A673 (cell line): Measurements from ENCODE around the gene HILPDA. TPM values are rescaled to one million over a fixed set of nuclear protein-coding genes. Genes with fewer than 3 reads are reported as not detected.

ENCODE experiments used
- BruUV-seq: library from RNA; stranded (reverse); fragments of 400-500 nt; replicated peaks from 2 replicates; lab custom pipeline; 2021; lab: Mats Ljungman, UMichigan
- CTCF ChIA-PET: fragments of 300-600 bp; sonication (Branson Sonifier 250); formaldehyde crosslinking; loops from one replicate; lab custom pipeline; 2022; ENCODE audit warnings: antibody characterized with exemption; lab: Charles Lee
- POLR2A ChIA-PET: fragments of 300-600 bp; sonication (Branson Sonifier 250); formaldehyde crosslinking; loops from one replicate; lab custom pipeline; 2022; ENCODE audit warnings: antibody characterized with exemption; ENCODE audit not compliant: low non-redundant PET; lab: Charles Lee
- DNase-seq: peaks from one replicate; pipeline ENCODE4 v3.0.0-alpha.2; 2015; ENCODE audit warnings: low spot score
- H3K27ac ChIP-seq: fragments of 200-600 bp; sonication (generic); 2 replicates; pipeline ENCODE4 v1.5.1; 2016; ENCODE audit warnings: mixed run types, low read depth, mild to moderate bottlenecking, mixed read lengths, antibody characterized with exemption, low read length; ENCODE audit not compliant: poor library complexity, severe bottlenecking
- H3K27me3 ChIP-seq: fragments of 200-600 bp; sonication (generic); replicated peaks from 2 replicates; pipeline ENCODE4 v1.6.1; 2017; ENCODE audit warnings: mixed run types, low read depth, mild to moderate bottlenecking, mixed read lengths, antibody characterized with exemption, low read length; ENCODE audit not compliant: insufficient read depth, poor library complexity
- H3K36me3 ChIP-seq: fragments of 200-600 bp; sonication (generic); 2 replicates; pipeline ENCODE4 v1.6.1; 2016; ENCODE audit warnings: mixed run types, mild to moderate bottlenecking, mixed read lengths, antibody characterized with exemption, low read length; ENCODE audit not compliant: insufficient read depth, poor library complexity, severe bottlenecking
- H3K4me1 ChIP-seq: fragments of 200-600 bp; sonication (generic); 2 replicates; pipeline ENCODE4 v1.6.1; 2017; ENCODE audit warnings: mixed run types, mild to moderate bottlenecking, mixed read lengths, antibody characterized with exemption, low read length; ENCODE audit not compliant: insufficient read depth, poor library complexity, severe bottlenecking
- H3K4me3 ChIP-seq: fragments of 200-600 bp; sonication (generic); 2 replicates; pipeline ENCODE4 v1.5.1; 2016; ENCODE audit warnings: low read depth, mixed run types, mild to moderate bottlenecking, mixed read lengths, low read length; ENCODE audit not compliant: poor library complexity, severe bottlenecking
- H3K9me3 ChIP-seq: fragments of 200-600 bp; sonication (generic); 2 replicates; pipeline ENCODE4 v1.6.1; 2016; ENCODE audit warnings: mixed run types, low read depth, mild to moderate bottlenecking, mixed read lengths, antibody characterized with exemption, low read length; ENCODE audit not compliant: poor library complexity, severe bottlenecking
- EZH2 ChIP-seq: fragments of 200-600 bp; sonication (generic); IDR thresholded peaks from 2 replicates; pipeline ENCODE4 v1.6.1; 2017; ENCODE audit warnings: borderline replicate concordance, low read depth, mild to moderate bottlenecking, mixed read lengths, antibody characterized with exemption, low read length; ENCODE audit not compliant: poor library complexity, severe bottlenecking
- intact Hi-C: fragments of 100-400 bp; cut with micrococcal nuclease; formaldehyde crosslinking; loops from one replicate; pipeline ENCODE4 v1.10.0; 2022; ENCODE audit not compliant: unreplicated experiment
- total RNA-seq: library from RNA; stranded (reverse); gene quantifications from 2 replicates; pipeline ENCODE4 v1.2.3, GENCODE V29; 2021
- TF ChIP-seq, protein P1 (sequence below): fragments of 300-800, 200-600 bp; sonication (generic); conservative IDR thresholded peaks from 2 replicates; pipeline ENCODE4 v1.5.1; 2017; ENCODE audit warnings: low read depth, mild to moderate bottlenecking, antibody characterized with exemption, low read length, moderate library complexity, mixed read lengths

Gene HILPDA
- total RNA-seq, 1 experiment from 2014 or later = 36.1 TPM

DNA sequence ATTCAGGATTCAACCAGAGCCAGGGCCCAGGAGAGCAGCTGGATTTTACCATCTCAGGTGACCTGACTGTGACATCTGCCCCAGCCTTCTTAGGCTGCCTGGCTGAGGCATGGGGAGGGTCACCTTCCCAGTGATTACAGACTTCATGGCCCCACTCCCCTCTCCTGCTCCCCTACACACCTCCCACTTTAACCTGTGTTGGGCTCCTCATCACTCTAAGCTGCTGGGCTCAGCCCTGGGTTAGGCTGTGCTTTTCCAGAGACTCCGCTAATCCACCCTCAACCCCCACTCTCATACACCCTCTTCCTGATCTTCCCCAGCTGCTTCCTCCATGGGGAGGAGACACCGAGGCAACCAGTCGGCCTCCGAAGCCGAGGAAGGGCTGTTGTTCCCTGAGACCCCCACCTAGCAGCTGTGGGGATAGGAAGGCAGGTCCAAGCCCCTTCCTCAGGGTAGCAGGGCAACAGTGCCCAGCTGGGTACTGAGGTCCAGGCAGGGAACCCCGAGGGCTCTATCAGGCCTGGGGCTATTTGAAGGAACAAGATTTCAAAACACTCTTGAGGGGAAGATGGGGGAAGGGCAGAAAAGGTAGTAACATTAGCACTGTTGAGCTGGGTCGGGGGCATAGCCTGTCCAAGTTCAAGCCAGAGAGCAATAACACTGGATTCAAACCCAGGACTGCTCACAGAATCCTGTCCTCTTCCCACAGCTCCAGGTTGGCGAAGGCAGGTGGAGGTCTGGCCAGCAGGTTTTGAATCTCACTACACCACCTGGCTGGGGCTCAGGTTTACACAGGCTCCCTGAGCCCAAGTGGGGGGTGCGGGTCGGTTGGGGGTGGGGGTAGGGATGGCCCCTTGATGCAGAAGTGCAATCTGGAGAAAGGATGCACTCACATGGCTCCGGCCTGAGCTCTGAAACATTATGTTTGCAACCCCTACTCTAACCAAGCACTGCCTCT is 47.6 kb upstream of the HILPDA start:
- H3K27ac ChIP-seq = peak overlapping the region; percentile 7
- DNase-seq = peak; percentile 61

DNA sequence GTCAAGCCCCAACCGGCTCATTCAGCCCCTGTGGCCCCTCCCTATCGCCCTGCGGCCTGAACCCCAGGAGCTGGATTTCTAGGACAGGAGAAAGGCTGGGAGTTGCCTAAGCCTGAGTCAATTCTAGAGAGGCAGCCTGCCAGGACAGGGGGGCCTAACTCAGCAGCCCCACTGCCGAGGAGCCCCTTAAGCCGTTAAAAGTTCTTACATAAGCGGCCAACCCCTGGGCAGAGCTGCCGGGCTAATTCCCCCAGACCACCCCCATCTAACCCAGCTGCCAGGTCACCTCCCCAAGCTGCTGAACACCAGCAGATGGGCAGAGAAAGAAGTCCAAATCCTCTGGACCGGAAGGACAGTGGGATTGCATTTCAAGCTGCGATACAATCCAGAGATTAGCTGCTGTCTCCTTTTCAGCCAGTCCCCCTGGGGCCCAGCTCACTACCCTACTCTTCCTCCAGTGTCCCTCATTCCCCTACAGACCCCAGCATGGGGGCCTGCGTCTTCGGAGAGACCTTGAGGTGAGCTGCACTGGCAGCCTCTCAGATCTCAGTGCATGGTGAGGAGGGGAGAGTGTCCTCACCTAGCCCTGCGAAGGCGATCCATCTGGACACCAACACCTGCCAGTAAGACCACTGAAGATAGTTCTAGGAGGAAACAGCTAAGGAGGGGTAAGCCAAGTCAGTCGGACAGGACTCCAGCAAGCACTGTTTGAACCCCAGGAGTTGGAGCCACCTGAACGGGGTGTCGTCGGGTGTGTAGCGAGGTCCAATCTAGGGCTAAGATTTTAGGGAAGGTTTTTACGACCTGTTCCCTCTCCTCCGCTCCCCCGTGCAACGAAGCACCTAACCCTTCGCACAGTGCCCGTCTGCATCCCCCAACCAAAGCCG is 46.7 kb upstream of the HILPDA start:
- Histone ChIP-seq H3K36me3 (no peaks in the 10 kb centered on the region), H3K27ac (peak overlapping the region; percentile 56), H3K27me3 (no peaks in the 10 kb centered on the region), H3K9me3 (no peaks in the 10 kb centered on the region), H3K4me1 (peaks cover 36% of the 10 kb centered on the region), H3K4me3 (peak overlapping the region; percentile 67)
- BruUV-seq = no TSS peak
- intact Hi-C loops = no loop called here
- DNase-seq = peak; percentile 41
- ChIA-PET CTCF (no interaction called here), POLR2A (no interaction called here)
- TF ChIP-seq EZH2 = no peak
- TF ChIP-seq, protein P1, sequence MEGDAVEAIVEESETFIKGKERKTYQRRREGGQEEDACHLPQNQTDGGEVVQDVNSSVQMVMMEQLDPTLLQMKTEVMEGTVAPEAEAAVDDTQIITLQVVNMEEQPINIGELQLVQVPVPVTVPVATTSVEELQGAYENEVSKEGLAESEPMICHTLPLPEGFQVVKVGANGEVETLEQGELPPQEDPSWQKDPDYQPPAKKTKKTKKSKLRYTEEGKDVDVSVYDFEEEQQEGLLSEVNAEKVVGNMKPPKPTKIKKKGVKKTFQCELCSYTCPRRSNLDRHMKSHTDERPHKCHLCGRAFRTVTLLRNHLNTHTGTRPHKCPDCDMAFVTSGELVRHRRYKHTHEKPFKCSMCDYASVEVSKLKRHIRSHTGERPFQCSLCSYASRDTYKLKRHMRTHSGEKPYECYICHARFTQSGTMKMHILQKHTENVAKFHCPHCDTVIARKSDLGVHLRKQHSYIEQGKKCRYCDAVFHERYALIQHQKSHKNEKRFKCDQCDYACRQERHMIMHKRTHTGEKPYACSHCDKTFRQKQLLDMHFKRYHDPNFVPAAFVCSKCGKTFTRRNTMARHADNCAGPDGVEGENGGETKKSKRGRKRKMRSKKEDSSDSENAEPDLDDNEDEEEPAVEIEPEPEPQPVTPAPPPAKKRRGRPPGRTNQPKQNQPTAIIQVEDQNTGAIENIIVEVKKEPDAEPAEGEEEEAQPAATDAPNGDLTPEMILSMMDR = no peak

More for the DNA sequence above, 47.6 kb upstream of the HILPDA start:
- Histone ChIP-seq H3K27me3 (no peaks in the 10 kb centered on the region), H3K4me1 (peaks cover 39% of the 10 kb centered on the region), H3K9me3 (no peaks in the 10 kb centered on the region), H3K36me3 (no peaks in the 10 kb centered on the region), H3K4me3 (peak overlapping the region; percentile 67)
- intact Hi-C loops = no loop called here
- ChIA-PET CTCF (interaction anchor here (1.4 kb wide), 1 partner anchor 60 kb away, joined by 4 read pairs; no protein-coding TSS in a partner anchor), POLR2A (no interaction called here)
- TF ChIP-seq, protein P1 = no peak
- TF ChIP-seq EZH2 = no peak
- no TSS peak for BruUV-seq

DNA sequence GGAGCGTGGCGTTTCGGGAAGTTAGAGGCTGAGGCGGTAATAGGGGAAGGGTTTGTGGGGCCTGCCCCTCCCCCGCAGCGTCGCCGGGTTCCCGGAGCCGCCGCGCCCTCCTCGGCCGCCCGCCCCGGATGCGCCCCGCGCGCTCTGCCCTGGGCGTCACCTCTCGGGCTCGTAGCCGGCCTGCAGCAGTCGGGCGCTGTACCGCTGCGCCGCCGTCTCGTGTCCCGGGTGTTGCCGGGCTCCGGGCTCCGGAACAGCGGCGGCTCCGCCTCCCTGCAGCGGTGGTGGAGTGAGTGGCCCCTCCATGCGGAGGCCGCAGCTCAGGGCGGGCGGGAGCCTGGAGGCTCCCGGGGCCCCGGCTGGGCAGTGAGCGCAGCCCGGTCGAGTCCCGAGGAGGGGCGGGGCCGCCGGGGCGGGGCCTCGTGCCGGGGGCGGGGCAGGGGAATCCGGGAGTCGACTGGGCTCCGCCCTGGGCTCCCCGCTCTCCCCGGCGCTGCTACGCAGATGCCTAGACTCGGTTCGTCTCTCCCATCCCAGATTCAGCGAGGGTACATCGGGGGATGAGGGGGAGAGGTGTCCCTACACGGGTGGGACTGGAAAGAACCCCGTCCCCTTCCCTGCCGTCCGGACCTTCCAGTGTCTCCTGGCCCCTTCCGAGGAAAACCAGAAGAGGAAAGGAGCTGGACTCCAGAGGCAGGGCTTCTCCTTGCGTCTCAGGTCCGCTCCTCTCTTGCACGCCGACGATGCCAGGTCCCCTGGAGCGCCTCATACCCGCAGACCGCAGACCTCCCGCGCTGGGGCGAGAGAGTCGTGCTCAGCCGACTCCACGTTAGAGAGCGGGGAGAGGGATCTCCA is 45.9 kb upstream of the HILPDA start, which contains the start of gene IMPDH1:
Gene IMPDH1, minus strand, starts transcription at position 387 of the 855 bp plus-strand sequence. Its CDS starts 81 bp downstream, at position 306.
- Histone ChIP-seq H3K36me3 (no peaks in the 10 kb centered on the region), H3K27ac (peak within 1 kb of the TSS; percentile 56), H3K4me3 (peak within 1 kb of the TSS; percentile 67), H3K4me1 (peaks cover 35% of the 10 kb centered on the region), H3K9me3 (no peaks in the 10 kb centered on the region), H3K27me3 (no peaks in the 10 kb centered on the region)
- BruUV-seq = no TSS peak
- peak; percentile 83 for DNase-seq
- TF ChIP-seq, protein P1 = no peak
- no peak for TF ChIP-seq EZH2
- POLR2A ChIA-PET = no interaction called here
- CTCF ChIA-PET = no interaction called here
- intact Hi-C loops = no loop called here
